AG04449 (cell line): ENCODE data around the gene EDIL3.
"Not testable (repeated sequence)": the region's sequence is repeated elsewhere in the genome, so short reads cannot be mapped to it uniquely, and the experiment has no call there.

ENCODE experiments used
- CTCF ChIA-PET: fragments of 350-600 bp; formaldehyde crosslinking; extraction: SDS; loops from one replicate; lab custom pipeline; 2021; ENCODE audit warnings: antibody characterized with exemption; lab: Yijun Ruan, JAX
- POLR2A ChIA-PET: fragments of 400-600, 350-600 bp; formaldehyde crosslinking; extraction: SDS; loops from one replicate; lab custom pipeline; 2020; ENCODE audit warnings: antibody characterized with exemption, inconsistent platforms; lab: Yijun Ruan, JAX
- DNase-seq: peaks from one replicate; pipeline ENCODE4 v3.0.0-alpha.2; 2010; ENCODE audit warnings: low read depth, low spot score
- H3K4me3 ChIP-seq: 2 replicates; pipeline ENCODE4 v1.5.1; 2011; ENCODE audit warnings: low read depth, mild to moderate bottlenecking, control low read depth, low read length
- CTCF ChIP-seq: IDR thresholded peaks from one replicate; pipeline ENCODE4 v1.5.1; 2011; ENCODE audit warnings: mild to moderate bottlenecking, moderate library complexity, low read length, control low read depth, inconsistent platforms; ENCODE audit not compliant: insufficient read depth; ENCODE audit errors: missing control alignments

The EDIL3 gene

GRCh38 chr5:84191281-84191680 lies 193.4 kb downstream of the EDIL3 start:
- no peak for DNase-seq
- H3K4me3 ChIP-seq, result no peak overlapping the region
- POLR2A ChIA-PET, result interaction anchor here (1.1 kb wide), 1 partner anchor 10 kb away, joined by 3 read pairs; no protein-coding TSS in a partner anchor
- CTCF ChIA-PET, result interaction anchor here (2.4 kb wide), 1 partner anchor 12 kb away, joined by 9 read pairs; no protein-coding TSS in a partner anchor
- TF ChIP-seq CTCF, result no peak

- CTCF ChIA-PET, result no interaction called here
- POLR2A ChIA-PET, result no interaction called here
- H3K4me3 ChIP-seq, result no peak overlapping the region
- no peak for TF ChIP-seq CTCF
- no peak for DNase-seq
Observed at GRCh38 chr5:84184857-84185256, 199.8 kb downstream of the EDIL3 start.

- ChIA-PET CTCF (interaction anchor here (1.1 to 1.3 kb wide), 2 partner anchors 24 to 164 kb away, joined by 3 read pairs; no protein-coding TSS in a partner anchor), POLR2A (interaction anchor here (0.9 kb wide), 1 partner anchor 10 kb away, joined by 3 read pairs; no protein-coding TSS in a partner anchor)
- TF ChIP-seq CTCF, result no peak
- DNase-seq, result no peak
- no peak overlapping the region for H3K4me3 ChIP-seq
Observed at GRCh38 chr5:84181093-84181492, 203.6 kb downstream of the EDIL3 start.

GRCh38 chr5:84168841-84169240 lies 215.8 kb downstream of the EDIL3 start:
- DNase-seq, result no peak
- TF ChIP-seq CTCF, result no peak
- ChIA-PET CTCF (interaction anchor here (1.4 kb wide), 1 partner anchor 10 kb away, joined by 3 read pairs; no protein-coding TSS in a partner anchor), POLR2A (no interaction called here)
- no peak overlapping the region for H3K4me3 ChIP-seq

GRCh38 chr5:84163671-84164070 lies 221.0 kb downstream of the EDIL3 start:
- ChIA-PET CTCF (interaction anchor here (1.1 kb wide), 1 partner anchor 9 kb away, joined by 3 read pairs; no protein-coding TSS in a partner anchor), POLR2A (no interaction called here)
- H3K4me3 ChIP-seq, result no peak overlapping the region
- TF ChIP-seq CTCF, result no peak
- DNase-seq, result no peak

GRCh38 chr5:84162695-84163094 lies 222.0 kb downstream of the EDIL3 start:
- TF ChIP-seq CTCF, result no peak
- ChIA-PET POLR2A (no interaction called here), CTCF (interaction anchor here (1.1 kb wide), 1 partner anchor 10 kb away, joined by 3 read pairs; no protein-coding TSS in a partner anchor)
- H3K4me3 ChIP-seq, result no peak overlapping the region
- no peak for DNase-seq

- CTCF ChIA-PET, DNase-seq, H3K4me3 ChIP-seq, POLR2A ChIA-PET: not testable (repeated sequence)
Observed at GRCh38 chr5:84160650-84161049, 224.0 kb downstream of the EDIL3 start.
